ENCODE data around the gene ZBTB21.

The ZBTB21 gene

GRCh38 chr21:41973427-41973831, 36.7 kb downstream of the ZBTB21 start:
- Histone ChIP-seq H3K36me3 (ENCODE audit: insufficient read depth, insufficient read length, low read length) (no peaks in the 10 kb centered on the region), H3K4me1 (ENCODE audit: insufficient read depth, insufficient read length) (peaks cover 7% of the 10 kb centered on the region), H3K4me3 (ENCODE audit: insufficient read length, low read depth) (no peak overlapping the region), H3K27me3 (ENCODE audit: insufficient read depth, insufficient read length) (no peaks in the 10 kb centered on the region), H3K9ac (ENCODE audit: insufficient read length, low read depth) (no peak overlapping the region), H3K9me3 (ENCODE audit: insufficient read depth, low read length) (no peaks in the 10 kb centered on the region)
- TF ChIP-seq ZNF274 (IDR thresholded peaks at IDR 0.05; ENCODE audit: low read depth, low read length) (no peak), SUZ12 (IDR thresholded peaks at IDR 0.05; ENCODE audit: extremely low read depth, insufficient read depth, insufficient read length) (no peak), YY1 (IDR thresholded peaks at IDR 0.05; ENCODE audit: insufficient read depth, insufficient read length) (no peak)
- no peak for DNase-seq (ENCODE audit: low read depth, low spot score)

- Histone ChIP-seq H3K27me3 (ENCODE audit: insufficient read depth, insufficient read length) (no peaks in the 10 kb centered on the region), H3K9me3 (ENCODE audit: insufficient read depth, low read length) (no peaks in the 10 kb centered on the region), H3K9ac (ENCODE audit: insufficient read length, low read depth) (no peak overlapping the region), H3K4me3 (ENCODE audit: insufficient read length, low read depth) (no peak overlapping the region), H3K4me1 (ENCODE audit: insufficient read depth, insufficient read length) (peaks cover 11% of the 10 kb centered on the region), H3K36me3 (ENCODE audit: insufficient read depth, insufficient read length, low read length) (no peaks in the 10 kb centered on the region)
- TF ChIP-seq ZNF274 (IDR thresholded peaks at IDR 0.05; ENCODE audit: low read depth, low read length): no peak
- TF ChIP-seq YY1 (IDR thresholded peaks at IDR 0.05; ENCODE audit: insufficient read depth, insufficient read length): no peak
- no peak for TF ChIP-seq SUZ12 (IDR thresholded peaks at IDR 0.05; ENCODE audit: extremely low read depth, insufficient read depth, insufficient read length)
- no peak for DNase-seq (ENCODE audit: low read depth, low spot score)
Observed at GRCh38 chr21:41972511-41973205, 37.5 kb downstream of the ZBTB21 start.

GRCh38 chr21:41971891-41972290, 38.3 kb downstream of the ZBTB21 start:
- H3K36me3 ChIP-seq (ENCODE audit: insufficient read depth, insufficient read length, low read length): no peaks in the 10 kb centered on the region
- H3K4me3 ChIP-seq (ENCODE audit: insufficient read length, low read depth): no peak overlapping the region
- no peak overlapping the region for H3K9ac ChIP-seq (ENCODE audit: insufficient read length, low read depth)
- no peaks in the 10 kb centered on the region for H3K27me3 ChIP-seq (ENCODE audit: insufficient read depth, insufficient read length)
- peaks cover 13% of the 10 kb centered on the region for H3K4me1 ChIP-seq (ENCODE audit: insufficient read depth, insufficient read length)
- no peaks in the 10 kb centered on the region for H3K9me3 ChIP-seq (ENCODE audit: insufficient read depth, low read length)
- no peak for DNase-seq (ENCODE audit: low read depth, low spot score)
- TF ChIP-seq ZNF274 (IDR thresholded peaks at IDR 0.05; ENCODE audit: low read depth, low read length) (no peak), YY1 (IDR thresholded peaks at IDR 0.05; ENCODE audit: insufficient read depth, insufficient read length) (no peak), SUZ12 (IDR thresholded peaks at IDR 0.05; ENCODE audit: extremely low read depth, insufficient read depth, insufficient read length) (no peak)

GRCh38 chr21:41970751-41971653, 39.2 kb downstream of the ZBTB21 start:
- H3K4me1 ChIP-seq (ENCODE audit: insufficient read depth, insufficient read length): peaks cover 13% of the 10 kb centered on the region
- H3K9ac ChIP-seq (ENCODE audit: insufficient read length, low read depth): no peak overlapping the region
- no peaks in the 10 kb centered on the region for H3K36me3 ChIP-seq (ENCODE audit: insufficient read depth, insufficient read length, low read length)
- H3K4me3 ChIP-seq (ENCODE audit: insufficient read length, low read depth): no peak overlapping the region
- no peak for TF ChIP-seq YY1 (IDR thresholded peaks at IDR 0.05; ENCODE audit: insufficient read depth, insufficient read length)
- no peak for TF ChIP-seq SUZ12 (IDR thresholded peaks at IDR 0.05; ENCODE audit: extremely low read depth, insufficient read depth, insufficient read length)
- TF ChIP-seq ZNF274 (IDR thresholded peaks at IDR 0.05; ENCODE audit: low read depth, low read length): no peak
- DNase-seq (ENCODE audit: low read depth, low spot score): no peak
- H3K27me3 ChIP-seq (ENCODE audit: insufficient read depth, insufficient read length): no peaks in the 10 kb centered on the region
- no peaks in the 10 kb centered on the region for H3K9me3 ChIP-seq (ENCODE audit: insufficient read depth, low read length)

- Histone ChIP-seq H3K9me3 (ENCODE audit: insufficient read depth, low read length) (no peaks in the 10 kb centered on the region), H3K4me1 (ENCODE audit: insufficient read depth, insufficient read length) (peaks cover 13% of the 10 kb centered on the region), H3K4me3 (ENCODE audit: insufficient read length, low read depth) (no peak overlapping the region), H3K9ac (ENCODE audit: insufficient read length, low read depth) (no peak overlapping the region), H3K27me3 (ENCODE audit: insufficient read depth, insufficient read length) (no peaks in the 10 kb centered on the region), H3K36me3 (ENCODE audit: insufficient read depth, insufficient read length, low read length) (no peaks in the 10 kb centered on the region)
- TF ChIP-seq ZNF274 (IDR thresholded peaks at IDR 0.05; ENCODE audit: low read depth, low read length) (no peak), SUZ12 (IDR thresholded peaks at IDR 0.05; ENCODE audit: extremely low read depth, insufficient read depth, insufficient read length) (no peak), YY1 (IDR thresholded peaks at IDR 0.05; ENCODE audit: insufficient read depth, insufficient read length) (no peak)
- no peak for DNase-seq (ENCODE audit: low read depth, low spot score)
Observed at GRCh38 chr21:41970106-41970391, 40.1 kb downstream of the ZBTB21 start.

GRCh38 chr21:41967708-41968107, 42.5 kb downstream of the ZBTB21 start:
- Histone ChIP-seq H3K9me3 (ENCODE audit: insufficient read depth, low read length) (no peaks in the 10 kb centered on the region), H3K9ac (ENCODE audit: insufficient read length, low read depth) (no peak overlapping the region), H3K27me3 (ENCODE audit: insufficient read depth, insufficient read length) (no peaks in the 10 kb centered on the region), H3K36me3 (ENCODE audit: insufficient read depth, insufficient read length, low read length) (no peaks in the 10 kb centered on the region), H3K4me3 (ENCODE audit: insufficient read length, low read depth) (no peak overlapping the region), H3K4me1 (ENCODE audit: insufficient read depth, insufficient read length) (peaks cover 10% of the 10 kb centered on the region)
- TF ChIP-seq SUZ12 (IDR thresholded peaks at IDR 0.05; ENCODE audit: extremely low read depth, insufficient read depth, insufficient read length) (no peak), ZNF274 (IDR thresholded peaks at IDR 0.05; ENCODE audit: low read depth, low read length) (no peak), YY1 (IDR thresholded peaks at IDR 0.05; ENCODE audit: insufficient read depth, insufficient read length) (no peak)
- DNase-seq (ENCODE audit: low read depth, low spot score): no peak
